GF-D8 (cell line): ENCODE data around the gene OTC.

Source experiments
- DNase-seq: peaks from one replicate; lab custom pipeline; 2025; lab: John Stamatoyannopoulos, UW

Gene OTC

DNA sequence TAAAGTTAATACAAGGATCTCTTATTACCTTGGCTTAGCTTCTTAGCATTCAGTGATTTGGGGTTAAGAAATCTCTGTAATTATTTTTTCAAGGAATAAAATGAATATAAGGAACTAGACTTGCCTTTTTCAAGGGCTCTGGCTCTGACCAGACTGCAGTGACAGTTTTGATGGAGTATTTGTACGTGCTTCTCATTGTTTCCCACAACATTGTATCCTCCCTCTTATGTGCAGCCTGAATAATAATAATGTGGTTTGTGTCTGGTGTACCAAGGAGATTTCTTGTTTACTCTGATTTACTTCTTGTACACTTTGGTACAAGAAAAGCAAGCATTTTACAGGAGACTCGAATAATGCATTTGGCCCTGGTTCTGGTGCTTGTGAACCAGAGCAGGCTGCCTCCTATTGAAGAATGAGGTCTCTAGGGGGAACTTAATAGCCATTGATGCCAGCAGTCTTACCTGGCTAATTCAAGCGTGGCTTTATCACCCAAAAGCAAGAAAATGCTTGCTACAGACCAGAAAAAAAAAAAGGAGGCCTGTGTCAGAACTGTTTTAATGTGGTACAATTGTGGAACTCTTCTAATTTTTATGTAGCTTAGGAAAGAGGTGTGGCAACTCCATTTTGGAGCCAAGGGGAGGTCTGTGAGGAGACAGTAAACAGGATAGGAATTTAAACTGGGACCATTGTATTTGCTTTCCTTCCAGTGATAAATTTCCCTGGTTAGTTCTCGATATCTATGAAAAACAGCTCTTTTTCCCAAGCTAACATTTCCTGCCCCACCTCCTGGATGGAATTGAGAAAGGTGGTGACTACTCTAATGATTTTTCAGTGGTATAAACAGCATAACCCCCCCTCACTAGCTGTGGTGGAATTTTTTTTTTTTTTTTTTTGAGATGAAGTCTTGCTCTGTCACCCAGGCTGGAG, 5.6 kb downstream of the OTC start:
- DNase-seq = no peak

DNA sequence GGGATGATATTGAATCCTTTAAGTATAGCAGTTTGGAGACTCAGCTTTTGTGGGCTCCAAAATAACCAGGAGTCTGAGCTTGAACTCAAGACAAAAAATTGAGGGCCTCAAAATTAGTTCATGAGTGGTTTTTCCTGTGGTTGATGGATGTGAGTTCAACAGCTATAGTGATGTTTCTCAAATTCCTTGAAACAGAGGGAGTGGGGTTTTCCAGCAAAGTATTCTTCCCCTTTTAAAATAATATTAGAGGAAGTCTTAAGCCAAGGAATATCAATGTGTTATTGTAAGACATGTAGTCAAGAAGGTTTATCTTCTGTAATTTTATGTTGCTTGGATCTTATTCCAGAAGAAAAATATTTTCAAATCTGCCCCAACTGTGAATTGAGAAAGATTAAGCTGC, 10.6 kb downstream of the OTC start:
- DNase-seq = no peak

DNA sequence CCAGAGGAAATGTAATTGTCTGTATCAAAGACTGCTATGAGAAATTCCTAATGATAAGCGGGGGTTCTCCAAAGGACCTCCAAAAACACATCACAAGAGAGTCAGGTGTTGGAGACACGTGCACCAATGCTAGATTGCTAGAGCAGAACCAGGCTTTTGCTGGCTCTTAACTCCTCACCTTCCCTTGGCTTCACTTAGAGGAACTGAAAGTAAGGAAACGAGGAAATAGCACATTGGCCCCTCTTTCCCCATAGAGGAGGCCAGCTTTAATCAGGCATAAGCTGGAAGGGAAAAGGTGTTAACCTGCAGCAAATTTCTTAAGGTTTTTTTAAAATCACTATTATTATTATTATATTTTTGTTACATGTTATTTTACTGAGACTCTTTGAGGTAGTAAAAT, 13.6 kb downstream of the OTC start:
- DNase-seq = no peak

DNA sequence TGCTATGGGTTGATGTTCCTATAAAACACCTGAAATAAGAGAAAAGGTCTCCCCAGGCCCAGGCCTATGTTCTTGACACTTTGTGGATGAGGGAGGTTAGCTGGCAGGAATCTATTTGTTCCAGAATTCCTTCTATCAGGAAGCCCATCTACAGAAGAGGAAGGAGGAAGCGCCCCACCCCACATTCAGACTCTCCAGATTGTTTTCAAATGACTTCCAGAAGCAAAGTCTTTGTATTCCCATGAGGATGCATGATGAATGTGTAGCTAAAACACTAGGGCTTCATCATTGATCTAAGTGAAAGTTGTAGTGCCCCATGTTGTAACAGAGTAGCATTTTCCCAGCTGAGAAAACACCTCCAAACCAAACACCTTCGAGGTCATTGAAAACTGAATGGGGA, 16.4 kb downstream of the OTC start:
- DNase-seq = no peak

DNA sequence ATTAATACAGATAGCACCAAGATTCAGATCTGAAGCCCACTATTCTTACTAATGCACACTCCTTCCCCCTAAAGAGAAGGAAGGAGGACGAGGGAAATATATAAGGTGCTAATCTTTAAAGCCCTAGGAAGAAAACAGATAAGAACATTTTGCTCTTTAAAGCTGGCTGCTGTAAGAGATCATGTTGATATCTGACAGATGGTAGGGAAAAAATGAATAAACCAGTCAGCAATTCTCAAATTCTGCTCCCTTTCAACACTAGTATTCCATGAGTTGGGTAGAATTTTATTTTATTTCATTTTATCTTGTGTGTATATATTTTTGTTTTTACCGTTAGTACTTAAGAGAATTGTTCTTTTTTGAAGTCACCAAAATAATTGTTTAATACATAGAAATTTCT, 19.2 kb downstream of the OTC start:
- no peak for DNase-seq

DNA sequence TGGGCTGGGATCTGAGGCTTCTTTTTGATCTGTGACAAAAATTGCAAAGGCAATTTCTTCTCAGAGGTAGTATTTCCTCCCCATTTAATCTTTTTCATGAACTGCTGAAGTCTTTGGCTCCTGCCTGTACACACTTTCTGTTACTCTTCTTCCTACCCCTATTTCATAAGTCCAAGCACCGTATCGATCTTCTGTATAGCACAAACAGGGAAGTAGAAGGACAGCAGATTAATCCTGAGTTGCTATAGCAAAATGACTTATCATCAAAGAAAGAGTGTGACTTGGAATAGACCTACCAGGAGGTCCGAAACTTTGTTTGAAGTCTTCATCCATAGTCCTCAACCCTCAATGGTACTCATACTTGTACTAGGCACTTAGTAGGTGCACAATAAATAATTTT, 22.0 kb downstream of the OTC start:
- no peak for DNase-seq

DNA sequence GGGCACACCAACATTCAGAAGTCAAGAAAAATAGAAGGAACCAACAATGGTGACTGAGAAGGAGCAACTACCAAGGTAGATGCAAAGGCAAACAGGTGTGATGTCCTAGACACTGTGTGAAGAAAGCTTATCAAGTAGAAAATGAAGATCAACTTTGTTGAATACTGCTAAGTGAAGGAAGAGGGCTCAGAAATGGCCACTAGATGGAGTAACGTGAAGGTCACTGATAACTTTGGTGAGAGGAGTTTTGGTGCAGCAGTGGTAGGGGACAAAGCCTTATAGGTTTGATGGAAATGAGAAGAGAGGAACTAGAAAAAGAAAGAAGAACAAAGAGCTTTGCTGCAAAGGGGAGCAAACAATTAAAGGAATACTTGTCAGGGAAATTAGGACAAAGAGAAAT, 23.5 kb downstream of the OTC start:
- DNase-seq = no peak

DNA sequence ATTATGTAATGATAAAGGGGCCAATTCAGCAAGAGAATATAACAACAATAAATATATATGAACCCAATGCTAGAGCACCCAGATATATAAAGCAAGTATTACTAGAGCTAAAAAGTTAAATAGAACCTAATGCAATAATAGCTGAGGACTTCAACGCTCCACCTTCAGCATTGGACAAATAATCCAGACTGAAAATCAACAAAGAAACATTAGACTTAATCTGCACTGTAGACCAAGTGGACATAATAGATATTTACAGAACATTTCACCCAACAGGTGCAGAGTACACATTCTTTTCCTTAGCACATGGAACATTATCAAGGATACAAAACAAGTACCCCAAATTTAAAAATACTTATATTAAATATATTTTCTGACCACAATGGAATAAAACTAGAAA, 24.3 kb downstream of the OTC start:
- DNase-seq = no peak

DNA sequence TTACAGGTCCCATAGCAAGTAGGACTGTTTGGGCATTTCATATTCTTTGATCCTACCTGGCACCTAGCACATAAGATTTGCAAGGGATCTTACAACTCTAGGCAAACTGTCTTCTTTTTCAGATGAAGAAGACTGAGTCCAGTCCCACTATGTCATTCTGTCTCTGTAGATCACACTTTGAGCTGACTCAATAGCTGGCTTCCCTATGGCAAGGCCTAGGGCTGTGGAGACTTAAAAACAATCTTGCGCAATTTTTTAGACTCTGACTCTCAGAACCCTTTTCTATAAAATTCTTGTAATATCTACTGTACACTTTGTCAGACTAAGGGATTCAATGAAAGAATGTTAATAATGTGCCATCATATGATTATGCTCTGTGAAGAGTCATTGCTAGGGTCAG, 26.7 kb downstream of the OTC start:
- DNase-seq = no peak

DNA sequence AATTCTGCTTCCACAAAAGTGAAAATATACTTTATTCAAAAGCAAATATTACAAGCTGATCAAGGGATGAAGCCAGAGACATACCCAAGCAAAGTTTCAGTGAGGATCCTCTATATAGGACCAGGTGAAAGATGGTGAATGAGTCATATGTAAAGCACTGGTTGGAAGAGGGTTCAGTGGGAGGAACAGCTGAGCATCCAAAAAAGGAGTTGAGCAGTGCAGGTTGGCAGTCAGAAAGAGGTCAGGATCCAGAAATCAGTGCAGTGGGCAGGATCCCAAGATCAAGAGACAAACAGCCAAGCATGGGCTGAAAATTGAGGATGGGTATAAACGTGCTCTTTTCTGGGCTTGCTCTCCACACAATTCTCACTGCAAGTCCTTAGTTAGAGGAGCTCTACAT, 30.3 kb downstream of the OTC start:
- DNase-seq = no peak

DNA sequence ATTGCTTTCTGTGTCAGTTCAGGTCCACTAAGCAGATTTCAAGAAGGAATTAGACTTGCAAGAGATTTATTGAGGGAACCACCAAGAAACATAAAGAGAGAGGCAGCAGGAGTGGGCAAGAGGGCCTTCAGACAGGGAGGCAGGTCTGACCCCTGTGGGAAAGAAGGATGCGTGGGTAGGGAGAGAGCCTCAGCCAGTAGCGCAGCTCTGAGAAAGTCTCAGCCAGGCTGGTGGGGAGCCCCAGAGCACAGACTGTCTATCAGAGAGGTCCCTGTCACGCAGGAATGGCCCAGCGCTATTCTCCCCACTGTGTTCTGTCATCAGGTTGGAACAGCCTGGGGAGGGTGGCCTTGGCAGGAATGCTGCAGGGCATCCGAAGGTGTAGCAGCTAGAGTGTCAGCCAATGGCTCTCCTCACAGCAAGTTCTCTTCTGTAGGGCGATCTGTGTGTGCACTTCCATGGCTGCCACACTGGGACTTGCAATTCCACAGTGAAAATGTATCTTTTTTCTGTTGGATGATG, 48.0 kb downstream of the OTC start:
- DNase-seq = no peak

DNA sequence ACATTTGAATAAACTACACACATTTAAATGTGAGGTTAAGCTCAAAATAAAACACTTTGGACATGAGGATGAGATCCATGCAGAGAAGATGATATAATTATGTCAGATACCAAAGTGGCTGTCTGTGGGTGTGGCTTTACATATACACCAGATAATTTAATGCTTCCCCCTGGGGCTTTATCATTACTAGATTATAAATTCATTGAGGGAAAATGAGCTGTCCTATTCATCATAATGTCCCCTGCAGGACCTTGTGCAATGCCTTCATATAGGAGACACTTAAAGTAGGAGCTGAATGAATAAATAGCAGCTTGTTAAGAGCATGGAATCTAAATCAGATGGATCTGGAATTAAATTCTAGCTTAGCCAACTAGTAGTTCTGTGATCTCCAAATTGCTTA, 49.7 kb downstream of the OTC start:
- DNase-seq = no peak

DNA sequence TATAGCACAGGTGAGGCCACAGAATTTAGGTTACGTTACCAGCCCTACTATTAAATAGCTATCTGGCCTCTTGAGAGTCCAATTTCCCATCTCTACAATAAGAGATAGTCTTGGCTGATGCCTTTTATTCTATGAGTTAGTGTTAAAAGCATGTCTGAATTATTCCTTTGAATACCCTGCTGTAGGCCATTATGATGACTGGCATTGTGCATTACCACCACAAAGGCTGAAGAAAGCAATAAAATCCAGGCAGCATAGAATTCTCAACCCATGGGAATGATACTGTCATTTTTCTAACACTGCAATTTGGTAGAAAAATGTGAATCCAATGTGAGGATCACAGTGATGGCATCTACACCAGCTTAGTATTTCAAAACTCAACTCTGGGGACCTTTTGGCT, 51.4 kb downstream of the OTC start:
- no peak for DNase-seq

DNA sequence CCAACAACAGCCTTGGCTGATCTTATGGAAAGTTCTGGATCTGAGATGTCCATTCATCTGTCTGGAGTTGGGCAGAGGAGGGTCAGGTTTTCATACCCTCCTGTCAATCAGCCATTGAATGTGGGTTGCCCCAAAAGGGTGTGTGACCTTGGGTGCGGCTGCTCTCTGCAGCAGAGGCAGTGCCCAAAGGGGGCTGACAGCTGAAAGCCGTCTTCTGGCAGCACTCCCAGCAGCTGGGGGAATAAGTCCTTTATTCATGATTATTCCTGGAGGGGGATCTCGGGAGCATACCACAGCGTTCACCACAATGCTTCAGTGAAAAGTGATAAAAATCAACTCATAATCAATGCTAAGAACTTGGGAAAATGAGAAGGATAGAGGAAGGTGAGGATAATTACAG, 54.7 kb downstream of the OTC start:
- DNase-seq = no peak

DNA sequence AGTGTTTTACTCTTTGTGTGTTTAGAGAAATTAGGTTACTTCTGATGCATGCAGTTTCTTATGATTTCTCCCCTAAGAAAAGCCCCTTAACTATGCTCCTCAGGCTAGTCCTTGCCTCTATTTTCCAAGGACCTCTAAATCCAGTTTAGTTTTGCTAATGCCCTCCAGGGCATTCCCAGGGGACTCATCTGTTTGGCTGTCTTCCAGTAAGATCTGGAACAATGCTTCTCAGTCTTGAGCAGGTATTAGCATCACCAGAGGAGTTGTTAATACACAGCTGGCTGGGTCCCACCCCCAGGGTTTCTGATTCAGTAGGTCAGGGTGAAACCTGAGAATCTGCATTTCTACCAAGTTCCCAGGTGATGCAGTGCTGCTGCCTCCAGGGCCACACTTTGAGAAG, 56.9 kb downstream of the OTC start:
- no peak for DNase-seq

DNA sequence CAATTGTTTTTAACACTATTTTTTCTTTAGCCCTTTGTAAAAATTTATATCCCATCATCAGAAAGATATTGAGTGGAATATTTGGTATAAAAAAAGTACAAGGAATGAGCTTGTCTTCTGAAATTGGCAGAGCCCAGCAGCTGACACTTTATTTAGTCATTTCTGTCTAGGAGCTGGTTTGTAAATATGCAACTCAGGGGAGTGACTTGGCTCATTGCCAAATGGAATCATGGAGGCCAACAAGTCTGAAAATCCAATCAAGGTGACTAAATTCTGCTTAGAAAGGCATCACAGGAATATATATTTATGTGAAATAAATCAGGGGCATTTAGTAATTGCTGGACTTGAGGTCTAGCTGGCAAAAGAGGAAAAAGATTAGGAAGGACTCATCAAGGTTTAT, 74.4 kb downstream of the OTC start:
- DNase-seq = no peak

DNA sequence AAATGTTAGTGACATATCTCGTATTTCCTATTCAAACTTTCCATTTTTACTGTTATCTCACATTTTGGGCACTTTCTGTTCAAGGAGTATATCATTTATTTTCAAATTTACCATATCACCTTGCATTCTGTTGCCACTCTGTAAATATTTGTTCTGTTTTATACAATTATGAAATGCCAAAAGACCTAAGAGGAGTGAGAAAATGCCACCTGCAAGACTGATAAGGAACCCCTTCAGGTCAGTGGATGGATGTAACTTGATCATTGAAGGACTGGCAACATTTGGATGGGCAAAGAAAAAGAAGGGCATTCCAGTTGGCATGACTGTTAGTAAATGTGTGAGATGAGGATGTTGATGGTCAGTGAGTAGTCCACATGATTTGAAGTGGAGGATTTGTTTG, 79.1 kb downstream of the OTC start:
- no peak for DNase-seq

DNA sequence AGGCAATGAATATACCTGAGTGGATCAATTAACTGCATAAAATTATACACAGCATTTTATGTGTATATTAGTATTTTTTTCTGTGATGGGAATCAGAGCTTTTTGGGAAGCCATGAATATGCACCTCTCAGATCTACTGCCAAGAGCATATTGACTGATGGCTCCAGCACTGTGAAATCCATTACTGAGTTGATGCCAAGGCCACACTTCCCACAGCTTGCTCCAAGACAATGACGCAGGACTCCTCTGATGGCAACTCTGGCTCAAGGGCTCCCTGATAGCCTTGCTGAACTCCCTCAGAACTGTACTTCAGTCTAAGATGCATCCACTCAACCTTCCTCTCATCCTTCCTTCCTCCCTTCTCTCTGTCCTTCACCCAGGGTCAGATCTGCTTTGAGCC, 82.7 kb downstream of the OTC start:
- no peak for DNase-seq

DNA sequence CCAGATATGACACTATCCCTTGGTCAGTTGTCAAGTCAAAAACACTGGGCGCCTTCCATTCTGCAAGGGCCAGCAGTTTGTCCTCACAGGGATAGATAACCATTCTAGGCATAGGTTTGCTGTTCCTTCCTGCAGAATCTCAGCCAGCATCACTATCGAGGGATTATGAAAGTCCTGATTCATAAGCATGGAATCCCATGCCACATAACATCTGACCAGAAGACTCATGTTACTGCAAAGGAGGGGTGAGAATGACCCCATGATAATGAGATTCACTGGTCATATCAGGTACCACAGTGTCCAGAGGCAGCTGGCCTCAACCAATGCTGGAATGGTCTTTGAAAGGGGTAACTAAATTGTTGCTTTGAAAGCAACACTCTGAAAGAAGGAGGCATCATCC, 84.7 kb downstream of the OTC start:
- no peak for DNase-seq

DNA sequence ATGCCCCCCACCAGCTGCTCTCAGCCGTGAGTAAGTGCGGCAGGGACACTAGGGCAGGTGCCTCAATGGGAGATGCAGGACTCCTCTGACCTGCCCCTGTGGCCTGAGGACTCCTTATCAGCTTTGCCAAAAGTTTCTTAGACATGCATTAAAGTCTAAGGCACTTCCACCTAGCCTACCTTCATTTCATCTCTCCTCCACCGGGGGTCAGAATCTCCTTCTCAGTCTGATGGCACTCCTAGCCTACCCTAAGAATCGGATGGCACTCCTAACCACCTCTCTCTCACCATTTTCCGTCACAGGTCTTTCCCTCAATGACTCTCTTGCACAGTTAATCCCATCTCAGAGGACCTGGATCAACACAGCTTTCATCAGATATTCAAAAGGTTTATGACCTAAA, 85.9 kb downstream of the OTC start:
- DNase-seq = no peak

DNA sequence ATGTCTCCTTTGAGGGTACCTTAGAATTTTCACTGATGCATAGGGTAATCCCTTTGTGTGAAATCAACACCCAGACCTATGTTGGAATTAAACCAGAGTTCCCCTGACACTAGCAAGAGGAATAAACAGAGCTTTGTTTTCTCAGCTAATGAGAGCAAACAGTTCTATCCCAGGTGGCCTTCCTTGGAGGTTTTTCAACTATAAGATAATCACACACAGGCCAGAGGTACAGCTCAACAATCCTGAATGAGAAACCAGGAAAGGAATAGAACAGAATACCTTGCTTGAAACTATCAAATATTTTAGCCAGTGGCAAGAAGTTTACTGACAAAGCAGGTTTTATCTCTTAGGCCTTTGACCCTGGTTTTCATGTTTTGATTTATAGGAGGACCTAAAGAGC, 100.2 kb downstream of the OTC start:
- DNase-seq = no peak

DNA sequence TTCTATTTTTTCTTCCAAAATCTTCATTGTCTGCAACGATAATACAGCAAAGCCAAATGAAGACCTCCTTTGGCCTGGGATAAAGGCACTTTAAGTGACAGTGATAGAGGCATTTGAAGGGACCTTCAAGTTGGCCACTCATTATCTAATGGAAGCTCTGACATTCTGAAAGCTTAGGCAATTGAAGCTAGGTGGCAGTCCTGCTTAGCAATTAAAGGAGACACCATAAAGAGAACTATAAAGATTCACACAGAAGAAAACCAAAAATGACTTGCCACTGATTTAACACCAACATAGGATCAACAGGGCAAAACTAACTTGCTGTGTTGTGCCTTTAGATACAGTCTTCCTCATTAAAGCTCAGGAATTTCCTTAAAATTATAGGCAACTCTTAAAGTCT, 105.7 kb downstream of the OTC start:
- no peak for DNase-seq

DNA sequence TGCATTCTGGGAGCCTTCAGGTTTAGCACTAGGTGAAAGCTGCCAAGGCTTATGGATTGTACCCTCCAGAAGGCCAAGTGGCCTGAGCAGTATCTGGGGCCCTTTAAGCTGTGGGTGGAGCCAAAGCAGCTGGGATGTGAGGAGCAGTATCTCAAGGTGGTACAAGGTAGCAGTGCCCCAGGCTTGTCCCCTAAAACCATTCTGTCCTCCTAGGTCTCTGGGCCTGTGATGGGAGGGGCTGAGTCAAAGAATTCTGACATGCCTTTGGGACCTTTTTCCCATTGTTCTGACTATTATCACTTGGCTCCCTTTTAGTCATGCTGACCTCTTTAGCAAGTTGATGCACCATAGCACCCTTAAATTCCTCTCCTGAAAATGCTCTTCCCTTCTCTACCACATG, 109.9 kb downstream of the OTC start:
- no peak for DNase-seq

DNA sequence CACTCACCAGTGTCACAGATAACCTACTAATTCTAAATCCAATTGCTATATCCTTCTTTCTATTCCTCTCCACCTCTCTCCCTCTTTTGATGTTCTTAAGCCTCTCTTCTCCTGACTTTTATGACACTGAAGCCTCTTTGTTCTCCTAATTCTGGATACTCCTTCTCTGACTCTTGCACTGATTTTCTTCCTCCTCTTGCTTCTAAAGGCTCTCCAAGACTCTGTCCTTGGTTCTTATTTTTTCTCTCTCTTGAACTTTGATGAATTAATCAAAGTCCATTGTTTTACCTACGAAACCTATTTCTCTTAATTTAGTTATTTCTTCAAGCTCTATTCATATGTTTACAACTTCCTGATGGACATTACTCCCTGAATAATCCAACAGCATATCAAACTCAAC, 113.3 kb downstream of the OTC start:
- no peak for DNase-seq
